HuH-7.5 (cell line): Measurements from ENCODE around the gene C2CD5.
"Not testable (repeated sequence)": the region's sequence is repeated elsewhere in the genome, so short reads cannot be mapped to it uniquely, and the experiment has no call there.

Source experiments
- DNase-seq: peaks from one replicate; pipeline ENCODE4 v3.0.0; 2011; ENCODE audit warnings: low spot score

C2CD5 gene

DNA sequence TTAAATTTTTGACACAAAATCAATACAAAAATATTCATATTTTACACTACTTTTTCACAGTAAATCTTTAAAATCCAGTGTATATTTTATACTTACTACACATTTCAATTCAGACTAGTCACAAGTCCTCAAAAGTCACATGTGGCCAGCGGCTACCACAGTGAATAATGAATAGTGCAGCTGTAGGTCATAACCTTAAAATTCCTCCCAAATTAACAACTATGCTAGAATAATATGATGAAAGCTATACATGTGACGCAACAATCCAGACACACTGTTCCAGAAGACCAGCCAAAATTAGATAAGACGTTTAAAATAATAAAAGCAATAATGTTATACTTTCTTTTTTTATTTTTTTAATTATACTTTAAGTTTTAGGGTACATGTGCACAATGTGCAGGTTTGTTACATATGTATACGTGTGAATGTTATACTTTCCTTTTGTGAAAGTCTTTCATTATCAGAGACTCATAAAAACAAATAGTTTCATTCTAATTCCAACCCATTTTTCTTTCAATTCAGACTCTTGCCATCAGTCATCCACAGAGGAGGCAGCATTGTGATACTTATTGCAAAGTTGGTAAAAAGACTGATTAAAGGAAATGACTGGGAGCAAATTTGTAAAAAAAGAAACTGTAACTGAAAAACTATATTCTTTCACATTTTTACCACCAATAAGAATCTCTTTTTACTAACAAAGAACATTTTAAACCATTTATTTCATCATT is 67.0 kb downstream of the C2CD5 start:
- no peak for DNase-seq

GRCh38 chr12:22476133-22476532 is 68.2 kb downstream of the C2CD5 start:
- no peak for DNase-seq

DNA sequence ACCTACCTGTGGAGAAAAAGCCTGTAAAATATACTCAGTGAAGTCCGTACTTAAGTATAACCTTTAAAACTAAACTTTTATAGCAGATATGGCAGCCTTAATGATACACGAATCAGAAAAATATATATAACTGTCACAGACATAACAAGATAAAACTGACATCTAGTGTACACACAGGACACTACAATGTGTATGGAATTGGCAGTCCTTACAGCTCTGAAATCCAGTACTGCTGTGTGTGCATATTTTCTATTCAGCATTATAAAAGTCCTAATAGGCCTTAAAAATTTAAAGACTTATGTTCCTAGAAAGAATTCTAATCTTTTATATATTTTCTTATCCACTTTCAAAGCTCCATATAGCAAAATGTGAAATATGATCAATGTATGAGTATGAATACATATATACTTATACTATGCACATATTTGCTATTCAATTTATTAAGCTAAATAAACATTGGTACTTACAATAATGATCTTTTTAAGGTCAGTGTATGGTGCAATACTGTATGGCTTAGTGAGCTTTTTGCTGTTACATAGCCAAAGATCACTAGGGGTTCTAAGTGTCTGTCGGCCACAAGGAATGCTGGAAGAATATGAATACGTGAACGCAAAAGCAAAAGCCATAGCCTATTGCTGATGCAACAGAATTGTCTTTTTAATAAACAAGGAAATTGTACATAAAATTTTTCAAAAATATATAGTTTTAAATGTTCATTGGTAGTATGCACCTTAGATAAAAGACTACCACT is 69.2 kb downstream of the C2CD5 start:
- DNase-seq: no peak

- DNase-seq: no peak
These were observed 71.1 kb downstream of the C2CD5 start for GRCh38 chr12:22473212-22473611.

DNA sequence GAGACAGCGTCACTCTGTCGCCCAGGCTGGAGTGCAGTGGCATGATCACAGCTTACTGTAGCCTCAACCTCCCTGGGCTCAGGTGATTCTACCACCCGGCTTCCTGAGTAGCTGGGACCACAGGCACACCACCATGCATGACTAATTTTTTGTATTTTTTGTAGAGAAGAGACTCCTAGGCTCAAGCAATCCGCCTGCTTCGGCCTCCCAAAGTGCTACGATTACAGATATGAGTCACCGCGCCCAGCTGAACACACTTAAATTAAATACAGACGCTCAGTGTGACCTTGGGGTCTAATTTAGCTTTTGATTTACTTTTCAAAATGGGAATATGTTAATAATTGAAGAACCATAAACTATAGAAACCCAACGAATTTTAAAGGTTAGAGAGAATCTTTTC is 77.2 kb downstream of the C2CD5 start:
- no peak for DNase-seq

DNA sequence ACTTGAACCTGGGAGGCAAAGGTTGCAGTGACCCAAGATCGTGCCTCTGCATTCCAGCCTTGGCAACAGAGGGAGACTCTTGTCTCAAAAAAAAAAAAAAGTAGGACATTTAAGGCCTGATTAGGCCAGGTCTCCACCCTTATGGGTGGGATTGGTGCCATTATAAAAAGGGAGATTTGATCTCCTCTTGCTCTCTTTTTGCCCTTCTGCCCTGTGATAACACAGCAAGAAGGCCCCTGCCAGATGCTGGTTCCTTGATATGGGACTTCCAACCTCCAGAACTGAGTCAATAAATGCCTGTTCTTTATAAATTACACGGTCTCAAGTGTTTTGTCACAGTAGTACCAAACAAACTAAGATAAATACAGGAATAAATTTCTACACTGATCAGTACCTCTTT is 81.0 kb downstream of the C2CD5 start:
- no peak for DNase-seq

DNA sequence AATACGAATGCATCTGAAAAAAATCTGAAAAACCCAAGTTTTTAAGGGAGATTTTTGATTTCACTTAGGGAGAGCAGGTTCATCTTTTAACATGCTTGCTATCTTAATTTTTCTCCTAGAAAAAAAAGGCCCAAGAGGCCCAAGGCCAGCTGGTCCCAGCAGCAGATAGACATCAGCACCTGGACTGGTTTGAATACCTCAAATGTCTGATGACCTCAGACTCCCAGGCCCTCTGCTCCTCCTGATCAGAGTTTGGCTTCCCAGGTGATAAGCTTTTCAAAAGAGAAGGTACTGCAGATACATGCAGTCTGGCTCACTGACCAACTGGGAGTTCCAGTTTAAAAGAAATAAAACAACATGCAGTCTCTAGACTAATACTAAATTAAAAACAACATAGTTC is 82.6 kb downstream of the C2CD5 start:
- no peak for DNase-seq

DNA sequence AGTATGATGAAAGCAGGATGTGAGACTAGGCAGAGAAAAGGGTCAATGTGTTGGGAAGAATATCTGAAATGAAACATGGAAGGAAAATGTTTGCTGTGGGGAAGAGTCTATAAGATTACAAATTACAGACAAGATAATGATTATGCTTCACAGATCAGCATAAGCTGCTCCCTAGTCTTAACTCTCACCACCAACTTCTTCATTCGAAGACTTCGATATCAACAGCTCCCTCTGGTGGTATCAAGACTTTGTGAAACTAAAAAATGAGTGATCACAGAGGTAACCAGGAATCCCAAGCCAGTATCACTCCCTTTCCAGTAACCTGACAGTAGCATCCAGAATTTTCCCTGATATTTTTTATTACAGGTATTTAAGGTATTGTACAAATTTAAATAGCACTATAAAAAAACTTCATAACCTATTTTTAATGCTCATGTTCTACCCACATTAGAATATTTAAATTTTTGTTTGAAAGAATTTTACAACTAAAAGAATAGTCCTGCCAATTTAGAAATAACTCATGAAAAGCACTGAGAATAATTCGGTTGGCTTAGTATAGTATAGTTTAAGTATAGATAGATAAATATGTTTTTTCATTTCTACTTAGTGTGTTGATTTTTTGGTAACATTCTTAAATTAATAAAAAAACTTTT is 84.4 kb downstream of the C2CD5 start:
- no peak for DNase-seq

- no peak for DNase-seq
These were observed 85.9 kb downstream of the C2CD5 start for GRCh38 chr12:22458298-22458937.

DNA sequence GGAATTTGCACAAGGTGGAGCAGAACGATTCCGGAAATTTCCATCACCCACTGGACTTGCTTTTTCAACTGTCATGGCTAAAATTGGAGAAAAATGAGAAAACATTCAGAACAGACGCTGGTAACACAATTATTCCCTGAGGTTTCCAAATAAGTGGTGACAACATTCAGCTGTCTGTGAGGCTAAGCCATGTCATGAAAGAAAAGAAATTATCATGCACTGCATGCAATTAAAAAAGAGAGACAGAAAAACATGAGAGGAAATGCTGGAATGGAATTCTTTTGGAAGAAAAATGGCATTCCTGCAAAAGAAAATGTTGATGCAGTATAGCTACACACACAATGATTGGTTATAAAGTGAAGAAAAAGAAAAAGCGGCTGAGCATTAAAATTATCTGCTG is 87.3 kb downstream of the C2CD5 start:
- no peak for DNase-seq

- no peak for DNase-seq
These were observed 90.8 kb downstream of the C2CD5 start for GRCh38 chr12:22453511-22453910.

GRCh38 chr12:22447223-22447622 is 97.1 kb downstream of the C2CD5 start:
- no peak for DNase-seq

GRCh38 chr12:22444317-22444665 is 100.1 kb downstream of the C2CD5 start:
- DNase-seq: not testable (repeated sequence)

GRCh38 chr12:22443379-22444316 is 100.7 kb downstream of the C2CD5 start:
- DNase-seq: peak; percentile 31

DNA sequence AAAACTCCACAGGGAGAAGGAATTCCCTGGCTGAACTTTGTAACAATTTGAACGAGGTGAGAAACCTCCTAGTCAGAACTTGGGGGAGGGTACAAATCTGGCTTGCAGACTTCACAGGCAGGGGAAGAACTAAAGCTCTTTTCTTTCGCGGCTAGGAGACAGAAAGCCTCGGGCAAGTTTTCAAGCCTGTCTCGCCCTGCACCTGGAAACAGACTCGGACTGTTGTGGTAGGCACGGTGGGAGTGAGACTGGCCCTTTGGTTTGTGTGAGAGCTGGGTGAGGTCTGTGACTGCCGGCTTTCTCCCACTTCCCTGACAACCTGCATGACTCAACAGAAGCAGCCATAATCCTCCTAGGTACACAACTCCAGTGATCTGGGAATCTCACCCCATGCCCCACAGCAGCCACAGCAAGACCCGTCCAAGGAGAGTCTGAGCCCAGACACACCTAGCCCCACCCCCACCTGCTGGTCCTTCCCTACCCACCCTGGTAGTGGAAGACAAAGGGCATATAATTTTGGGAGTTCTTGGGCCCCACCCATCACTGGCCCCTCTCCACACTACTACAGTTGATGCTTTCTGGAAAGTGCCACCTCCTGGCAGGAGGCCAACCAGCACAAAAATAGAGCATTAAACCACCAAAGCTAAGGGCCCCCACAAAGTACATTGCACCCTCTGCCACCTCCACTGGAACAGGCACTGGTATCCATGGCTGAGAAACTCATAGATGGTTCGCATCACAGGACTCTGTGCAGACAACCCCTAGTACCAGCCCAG is 107.1 kb downstream of the C2CD5 start:
- no peak for DNase-seq

GRCh38 chr12:22435583-22435982 is 108.8 kb downstream of the C2CD5 start:
- DNase-seq: no peak

DNA sequence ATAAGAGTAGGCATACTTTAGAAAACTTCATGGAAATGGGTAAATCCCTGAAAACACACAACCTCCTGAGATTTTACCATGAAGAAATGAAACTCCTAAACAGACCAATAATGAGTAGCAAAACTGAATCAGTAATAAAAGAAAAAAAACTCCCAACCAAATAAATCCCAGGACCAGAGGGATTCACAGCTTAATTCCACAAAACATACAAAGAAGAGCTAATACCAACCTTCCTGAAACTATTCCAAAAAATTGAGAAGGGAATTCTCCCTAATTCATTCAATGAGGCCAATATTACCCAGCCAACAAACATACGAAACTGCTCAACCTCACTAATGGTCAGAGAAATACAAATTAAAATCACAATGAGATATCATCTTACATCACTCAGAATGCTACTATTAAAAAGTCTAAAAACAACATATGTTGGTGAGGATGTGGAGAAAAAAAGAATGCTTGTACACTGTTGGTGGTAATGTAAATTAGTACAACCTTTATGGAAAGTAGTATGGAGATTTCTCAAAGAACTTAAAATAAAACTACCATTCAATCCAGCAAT is 112.6 kb downstream of the C2CD5 start:
- DNase-seq: no peak

- no peak for DNase-seq
These were observed 127.5 kb downstream of the C2CD5 start for GRCh38 chr12:22416801-22417200.

DNA sequence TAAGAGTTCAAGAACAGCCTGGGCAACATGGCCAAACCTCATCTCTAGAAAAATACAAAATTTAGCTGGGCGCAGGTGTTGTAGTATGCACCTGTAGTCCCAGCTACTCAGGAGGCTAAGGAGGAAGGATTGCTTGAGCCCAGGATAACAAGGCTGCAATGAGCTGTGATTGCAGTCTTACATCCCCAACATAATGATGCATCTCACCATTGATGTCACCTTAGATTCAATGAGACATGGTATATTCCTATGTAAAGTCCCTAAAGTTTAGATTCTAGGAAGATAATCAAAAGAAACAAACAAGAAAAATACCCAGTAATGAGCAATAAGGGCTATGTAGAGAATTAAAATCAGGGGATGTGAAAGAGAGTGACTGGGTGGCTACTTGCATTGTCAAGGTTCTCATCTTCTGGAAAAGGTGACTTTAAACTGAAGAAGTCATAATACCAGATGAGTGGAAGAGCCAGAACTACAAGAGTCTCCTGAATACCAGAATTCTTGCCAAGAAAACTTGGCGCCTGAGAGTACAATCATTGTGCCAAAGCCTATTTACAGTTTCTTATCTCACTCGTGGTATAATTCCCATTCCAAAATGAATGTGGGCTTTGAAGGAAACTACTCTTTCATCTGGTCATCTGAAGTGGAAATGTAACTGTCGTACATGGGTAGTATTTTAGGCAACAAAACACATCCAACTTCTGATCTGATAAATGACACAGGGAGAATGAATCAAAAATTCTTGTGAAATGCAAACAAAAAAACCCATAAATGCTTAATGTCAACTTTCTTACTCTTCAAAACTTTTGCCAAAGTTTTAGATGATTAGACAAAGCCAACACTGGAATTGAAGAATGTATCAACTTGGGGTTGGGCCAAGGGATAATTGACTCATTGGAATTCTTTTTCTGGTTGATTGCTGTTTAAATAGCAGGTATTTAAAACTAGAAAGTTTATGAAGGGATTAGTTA is 128.7 kb downstream of the C2CD5 start:
- DNase-seq: no peak
